Measurements from ENCODE around the gene COL10A1. TPM values are rescaled to one million over a fixed set of nuclear protein-coding genes. Genes with fewer than 3 reads are reported as not detected.

COL10A1 gene
- total RNA-seq, 2 donors from 2014 or later: 0.92 TPM; not detected in 1

DNA sequence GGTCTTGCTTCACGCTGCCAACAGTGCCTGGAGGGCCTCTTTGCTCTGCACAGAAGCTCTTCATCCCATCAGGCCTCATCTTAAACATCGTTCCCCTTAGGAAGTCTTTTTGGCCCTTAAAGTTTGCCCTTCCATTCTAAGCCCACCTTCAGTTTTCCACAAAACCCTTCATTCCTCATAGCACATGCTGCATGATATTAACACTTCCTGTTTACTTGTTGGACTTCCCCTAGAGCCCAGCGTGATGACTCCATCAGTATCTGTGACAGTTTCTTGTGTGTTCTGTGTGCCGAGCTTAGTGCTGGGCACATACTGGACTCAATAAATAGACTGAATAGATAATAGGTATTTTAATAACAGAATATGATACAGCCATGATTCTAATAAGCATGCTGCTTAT is 23.1 kb downstream of the COL10A1 start:
- TF ChIP-seq, protein P1, sequence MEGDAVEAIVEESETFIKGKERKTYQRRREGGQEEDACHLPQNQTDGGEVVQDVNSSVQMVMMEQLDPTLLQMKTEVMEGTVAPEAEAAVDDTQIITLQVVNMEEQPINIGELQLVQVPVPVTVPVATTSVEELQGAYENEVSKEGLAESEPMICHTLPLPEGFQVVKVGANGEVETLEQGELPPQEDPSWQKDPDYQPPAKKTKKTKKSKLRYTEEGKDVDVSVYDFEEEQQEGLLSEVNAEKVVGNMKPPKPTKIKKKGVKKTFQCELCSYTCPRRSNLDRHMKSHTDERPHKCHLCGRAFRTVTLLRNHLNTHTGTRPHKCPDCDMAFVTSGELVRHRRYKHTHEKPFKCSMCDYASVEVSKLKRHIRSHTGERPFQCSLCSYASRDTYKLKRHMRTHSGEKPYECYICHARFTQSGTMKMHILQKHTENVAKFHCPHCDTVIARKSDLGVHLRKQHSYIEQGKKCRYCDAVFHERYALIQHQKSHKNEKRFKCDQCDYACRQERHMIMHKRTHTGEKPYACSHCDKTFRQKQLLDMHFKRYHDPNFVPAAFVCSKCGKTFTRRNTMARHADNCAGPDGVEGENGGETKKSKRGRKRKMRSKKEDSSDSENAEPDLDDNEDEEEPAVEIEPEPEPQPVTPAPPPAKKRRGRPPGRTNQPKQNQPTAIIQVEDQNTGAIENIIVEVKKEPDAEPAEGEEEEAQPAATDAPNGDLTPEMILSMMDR (IDR thresholded peaks at IDR 0.05): no peak
- Histone ChIP-seq H3K36me3 (no peaks in the 10 kb centered on the region), H3K4me1 (ENCODE audit: control insufficient read depth in 1 of 2, low read depth in 2 of 2) (peaks cover 51 to 75% of the 10 kb centered on the region in 2 donors), H3K27me3 (replicated peaks; ENCODE audit: insufficient read depth) (no peaks in the 10 kb centered on the region), H3K27ac (no peak overlapping the region), H3K9me3 (no peaks in the 10 kb centered on the region), H3K4me3 (peak overlapping the region; percentile 88)
- DNase-seq (ENCODE audit: low spot score): no peak
- no peak for ATAC-seq (ENCODE audit: insufficient number of reproducible peaks, low FRiP score, low read depth)

DNA sequence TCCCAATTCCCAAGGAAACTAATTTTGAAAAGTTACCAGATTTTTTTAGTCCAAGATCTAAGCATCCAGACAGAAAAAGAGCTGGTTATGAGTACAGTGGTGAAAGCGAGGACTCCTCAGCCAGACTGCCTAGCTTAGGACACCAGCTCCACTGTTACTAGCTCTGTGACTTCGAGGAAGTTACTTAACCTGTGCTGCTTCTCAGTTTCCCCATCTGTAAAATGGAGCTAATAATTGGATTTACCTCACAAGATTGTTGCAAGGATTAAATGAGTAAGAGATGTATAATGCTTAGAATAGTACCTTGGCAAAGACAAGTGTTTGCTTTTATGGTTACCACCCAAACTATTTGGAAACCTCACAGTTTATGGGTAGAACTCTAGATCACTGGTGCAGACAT is 24.1 kb downstream of the COL10A1 start:
- H3K9me3 ChIP-seq: no peaks in the 10 kb centered on the region
- no peaks in the 10 kb centered on the region for H3K36me3 ChIP-seq
- DNase-seq (ENCODE audit: low spot score) (no peak), ATAC-seq (ENCODE audit: insufficient number of reproducible peaks, low FRiP score, low read depth) (no peak)
- peak overlapping the region; percentile 94 to 97 for H3K27ac ChIP-seq
- TF ChIP-seq, protein P1 (IDR thresholded peaks at IDR 0.05): no peak
- no peaks in the 10 kb centered on the region for H3K27me3 ChIP-seq (replicated peaks; ENCODE audit: insufficient read depth)
- H3K4me3 ChIP-seq: peak overlapping the region; percentile 88
- H3K4me1 ChIP-seq (ENCODE audit: control insufficient read depth in 1 of 2, low read depth in 2 of 2): peaks cover 48 to 72% of the 10 kb centered on the region in 2 donors

DNA sequence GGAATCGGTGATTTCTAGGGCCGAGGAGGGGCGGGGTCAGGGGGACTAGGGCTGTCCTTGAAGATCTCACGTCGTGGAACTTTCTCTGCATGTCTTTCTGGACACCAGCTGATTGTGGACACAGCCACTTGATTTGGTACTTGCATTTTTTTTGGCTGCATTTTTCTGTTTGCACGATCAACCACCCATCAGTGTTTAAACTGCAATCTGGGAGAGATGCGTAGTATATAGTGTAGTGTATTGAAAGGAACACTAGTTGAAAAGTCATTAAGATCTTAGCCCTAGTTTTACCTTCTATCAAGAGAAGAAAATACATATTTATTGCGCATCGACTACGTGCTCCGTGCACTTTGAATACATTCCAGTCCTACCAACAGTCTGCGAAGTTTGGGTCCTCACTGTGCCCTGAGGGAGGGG is 24.6 kb downstream of the COL10A1 start:
- Histone ChIP-seq H3K4me3 (peak overlapping the region; percentile 88), H3K27me3 (replicated peaks; ENCODE audit: insufficient read depth) (no peaks in the 10 kb centered on the region), H3K9me3 (no peaks in the 10 kb centered on the region), H3K36me3 (no peaks in the 10 kb centered on the region), H3K27ac (peak overlapping the region; percentile 94 to 97), H3K4me1 (ENCODE audit: control insufficient read depth in 1 of 2, low read depth in 2 of 2) (peaks cover 45 to 67% of the 10 kb centered on the region in 2 donors)
- TF ChIP-seq, protein P1 (IDR thresholded peaks at IDR 0.05): no peak
- ATAC-seq (ENCODE audit: insufficient number of reproducible peaks, low FRiP score, low read depth) (no peak), DNase-seq (ENCODE audit: low spot score) (peak; percentile 28)

DNA sequence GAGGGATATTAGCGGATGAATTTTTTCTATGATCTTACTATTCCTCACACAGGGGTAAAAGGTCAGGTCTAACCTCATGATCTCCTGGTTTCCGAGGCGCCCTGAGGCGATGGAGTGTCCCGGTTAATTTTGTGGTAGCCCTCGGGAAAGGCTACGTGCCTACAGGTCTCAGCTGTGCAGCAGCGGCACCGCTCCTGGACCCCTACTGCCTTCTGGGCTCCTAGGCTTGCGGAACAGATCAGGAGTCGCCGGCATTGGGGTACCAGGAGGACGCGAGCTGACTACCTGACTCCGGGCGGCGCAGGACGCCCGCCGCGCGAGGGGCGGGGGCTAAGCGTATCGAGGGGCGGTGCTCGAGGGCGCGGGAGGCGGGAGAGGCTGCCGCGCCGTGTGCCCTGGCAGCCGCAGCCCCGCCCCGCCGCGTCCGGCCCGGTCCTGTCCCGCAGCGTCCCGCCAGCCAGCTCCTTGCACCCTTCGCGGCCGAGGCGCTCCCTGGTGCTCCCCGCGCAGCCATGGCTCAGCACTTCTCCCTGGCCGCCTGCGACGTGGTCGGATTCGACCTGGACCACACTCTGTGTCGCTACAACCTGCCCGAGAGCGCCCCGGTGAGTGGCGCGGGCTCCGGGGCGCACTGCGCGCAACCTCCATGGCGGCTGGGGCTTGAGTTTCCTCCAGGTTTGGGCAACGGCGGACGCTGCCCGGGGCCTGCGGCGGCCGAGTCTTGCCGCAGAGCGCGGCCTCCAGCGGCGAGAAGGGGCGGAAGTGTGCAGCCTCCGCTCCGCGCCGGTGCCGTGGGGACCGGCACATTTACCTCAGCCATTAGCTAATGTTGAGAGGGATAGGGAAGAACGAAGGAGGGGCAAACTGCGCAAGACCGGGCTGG is 25.3 kb downstream of the COL10A1 start, which contains the start of gene NT5DC1:
TSS of gene NT5DC1 (plus strand) at position 435 of the 883 bp plus-strand sequence. CDS start at position 513, 78 bp downstream.
- DNase-seq (ENCODE audit: low spot score): peak; percentile 13
- H3K27ac ChIP-seq: peak within 1 kb of the TSS; percentile 94 to 97
- H3K36me3 ChIP-seq: no peaks in the 10 kb centered on the region
- peak within 1 kb of the TSS; percentile 88 for H3K4me3 ChIP-seq
- ATAC-seq (ENCODE audit: insufficient number of reproducible peaks, low FRiP score, low read depth): peak; percentile 97
- TF ChIP-seq, protein P1 (IDR thresholded peaks at IDR 0.05): peak; percentile 51
- peaks cover 39 to 61% of the 10 kb centered on the region in 2 donors for H3K4me1 ChIP-seq (ENCODE audit: control insufficient read depth in 1 of 2, low read depth in 2 of 2)
- no peaks in the 10 kb centered on the region for H3K27me3 ChIP-seq (replicated peaks; ENCODE audit: insufficient read depth)
- H3K9me3 ChIP-seq: peaks cover 4% of the 10 kb centered on the region

DNA sequence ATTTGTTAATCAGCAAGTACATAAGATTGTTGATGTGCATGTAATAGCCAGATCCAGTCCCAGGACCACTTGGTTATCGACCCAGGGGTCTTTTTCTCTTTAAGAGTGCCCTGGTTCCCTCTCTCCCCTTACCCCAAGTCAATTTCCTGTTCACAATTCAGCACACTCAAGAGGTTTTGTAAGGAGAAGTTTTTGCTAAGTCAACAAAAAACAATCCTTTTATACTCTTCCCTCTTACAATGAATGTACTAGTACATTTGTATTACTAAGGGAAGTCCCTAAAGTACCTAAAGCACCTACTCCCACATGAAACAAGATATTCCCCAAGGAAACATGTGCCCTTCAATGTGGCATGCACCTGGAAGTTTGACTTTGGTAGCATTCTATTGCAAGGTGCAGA is 26.9 kb downstream of the COL10A1 start:
- no peaks in the 10 kb centered on the region for H3K36me3 ChIP-seq
- H3K4me3 ChIP-seq: no peak overlapping the region
- ATAC-seq (ENCODE audit: insufficient number of reproducible peaks, low FRiP score, low read depth) (no peak), DNase-seq (ENCODE audit: low spot score) (no peak)
- no peaks in the 10 kb centered on the region for H3K27me3 ChIP-seq (replicated peaks; ENCODE audit: insufficient read depth)
- TF ChIP-seq, protein P1 (IDR thresholded peaks at IDR 0.05): no peak
- H3K9me3 ChIP-seq: peaks cover 4% of the 10 kb centered on the region
- peaks cover 34 to 55% of the 10 kb centered on the region in 2 donors for H3K4me1 ChIP-seq (ENCODE audit: control insufficient read depth in 1 of 2, low read depth in 2 of 2)
- peak overlapping the region; percentile 1 to 94 for H3K27ac ChIP-seq
